Stimulated activated CD4-positive, alpha-beta T cell treated with anti-CD3 and anti-CD28 coated beads, Interleukin-1b, Interleukin-23, amount 100 ng/mL, for 4 hours (primary cell): ENCODE data around the gene ZMYND19.
"Not testable (repeated sequence)": the region's sequence is repeated elsewhere in the genome, so short reads cannot be mapped to it uniquely, and the experiment has no call there.

Experiments
- DNase-seq, 2 donors: peaks; one replicate each; pipeline ENCODE4 v3.0.0-alpha.2; 2020; ENCODE audit warnings: low read depth in 2 of 2

The ZMYND19 gene

DNA sequence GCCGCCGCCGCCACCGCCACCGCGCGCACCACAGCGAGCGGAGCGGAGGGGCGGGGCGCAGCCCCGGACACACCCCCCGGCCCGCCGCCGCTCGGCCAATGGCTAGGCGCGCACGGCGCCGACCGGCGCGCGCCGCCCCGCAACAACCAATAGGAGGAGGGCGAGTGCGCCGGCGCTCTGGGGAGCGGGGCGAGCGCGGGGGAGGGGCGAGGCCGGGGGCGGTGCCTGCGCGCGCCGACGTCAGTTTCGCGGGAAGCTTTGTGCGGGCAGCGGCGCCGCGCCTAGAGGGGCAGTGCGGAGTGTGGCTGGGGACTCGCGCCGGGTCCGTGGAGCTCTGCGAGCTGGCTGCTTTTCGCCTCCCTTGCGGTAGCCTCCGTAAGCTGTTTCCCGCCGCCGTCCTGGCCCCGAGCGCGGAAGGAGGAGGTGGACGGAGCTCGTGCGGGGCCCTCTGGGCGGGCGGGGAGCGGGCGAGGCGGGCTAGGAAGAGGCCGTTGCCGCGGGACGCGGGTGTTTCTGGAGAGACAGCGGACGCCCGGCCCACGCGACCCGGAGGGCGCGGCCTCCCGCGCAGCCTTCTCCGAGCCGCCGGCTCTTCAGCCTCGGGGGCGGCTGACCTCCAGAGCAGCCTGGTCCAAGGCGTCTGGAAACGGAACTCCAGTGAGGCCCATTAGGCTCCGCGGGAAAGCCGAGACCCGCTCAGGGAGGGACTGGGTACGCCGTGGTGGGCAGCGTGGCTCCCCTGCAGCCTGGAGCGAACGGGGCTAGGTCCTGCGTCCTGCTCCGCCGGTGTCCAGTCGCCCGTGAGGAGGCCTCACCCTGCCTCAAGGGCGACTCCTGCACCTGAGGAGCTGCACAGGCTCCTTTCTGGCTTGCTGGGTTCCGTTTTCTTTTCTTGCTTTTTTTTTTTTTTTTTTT, at the start of gene ZMYND19:
Gene ZMYND19 (minus strand): TSS at position 44 of the 915 bp plus-strand sequence. CDS start 249 bp downstream, outside the sequence.
- DNase-seq: peak; percentile 89 to 90

DNA sequence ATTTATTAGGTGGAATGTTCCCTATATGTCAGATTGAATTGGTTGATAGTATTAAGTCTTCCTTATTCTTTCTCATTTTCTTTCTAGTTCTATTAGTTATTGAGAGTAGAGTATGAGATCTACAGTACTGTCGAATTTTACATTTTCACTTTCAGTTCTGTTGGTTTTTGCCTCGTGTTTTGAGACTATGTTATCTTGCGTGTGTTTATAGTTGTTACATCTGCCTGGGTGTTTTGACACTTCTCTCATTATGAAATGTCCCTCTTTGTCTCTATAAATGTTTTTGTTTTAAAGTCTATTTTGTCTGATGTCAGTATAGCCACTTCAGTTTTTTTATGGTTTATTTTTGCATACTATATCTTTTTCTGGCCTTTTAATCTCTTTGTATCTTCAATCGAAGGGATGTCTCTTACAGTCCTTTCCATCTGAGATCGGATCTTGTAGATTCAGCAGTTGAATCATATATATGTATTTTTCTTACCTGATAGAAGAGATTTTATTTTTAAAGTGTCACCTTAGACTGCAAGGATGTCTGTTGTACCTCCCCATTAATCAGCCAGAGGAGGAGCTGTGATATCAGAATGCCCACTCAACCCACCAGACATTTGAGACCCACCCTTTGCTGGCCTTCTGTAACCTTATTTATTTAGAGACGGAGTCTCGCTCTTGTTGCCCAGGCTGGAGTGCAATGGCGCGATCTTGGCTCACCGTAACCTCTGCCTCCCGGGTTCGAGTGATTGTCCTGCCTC, 49.2 kb upstream of the ZMYND19 start:
- no peak for DNase-seq

DNA sequence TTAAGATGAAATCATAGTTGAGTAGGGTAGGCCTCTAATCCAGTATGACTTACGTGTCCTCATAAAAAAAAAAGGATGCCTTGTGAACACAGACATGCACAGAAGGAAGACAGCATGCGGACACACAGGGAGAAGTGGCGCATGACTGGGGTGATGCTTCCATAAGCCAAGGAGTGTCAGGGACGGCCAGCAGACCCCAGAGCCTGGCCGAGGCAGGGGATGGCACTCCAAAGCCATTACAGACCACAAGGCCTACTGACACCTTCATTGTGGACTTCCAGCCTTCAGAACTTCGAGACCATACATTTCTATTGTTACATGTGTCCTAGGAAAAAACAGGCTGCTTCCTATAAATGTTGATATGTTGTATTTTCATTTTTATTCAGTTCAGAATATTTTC, 48.4 kb upstream of the ZMYND19 start:
- no peak for DNase-seq

DNA sequence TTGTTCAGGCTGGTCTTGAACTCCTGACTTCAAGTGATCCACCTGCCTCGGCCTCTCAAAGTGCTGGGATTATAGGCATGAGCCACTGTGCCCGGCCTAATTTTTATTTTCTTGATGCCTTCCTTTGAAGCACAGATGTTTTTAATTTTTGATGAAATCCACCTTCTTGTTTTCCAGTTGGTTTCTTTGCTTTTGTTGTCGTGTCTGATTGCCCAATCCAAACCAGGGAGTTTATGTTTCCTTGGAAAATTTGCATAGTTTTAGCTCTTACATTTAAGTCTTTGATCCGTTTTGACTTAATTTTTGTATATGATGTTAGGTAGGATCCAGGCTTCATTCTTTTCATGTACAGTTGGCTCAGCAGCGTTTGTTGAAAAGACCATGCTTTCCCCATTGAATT, 43.7 kb upstream of the ZMYND19 start:
- no peak for DNase-seq

DNA sequence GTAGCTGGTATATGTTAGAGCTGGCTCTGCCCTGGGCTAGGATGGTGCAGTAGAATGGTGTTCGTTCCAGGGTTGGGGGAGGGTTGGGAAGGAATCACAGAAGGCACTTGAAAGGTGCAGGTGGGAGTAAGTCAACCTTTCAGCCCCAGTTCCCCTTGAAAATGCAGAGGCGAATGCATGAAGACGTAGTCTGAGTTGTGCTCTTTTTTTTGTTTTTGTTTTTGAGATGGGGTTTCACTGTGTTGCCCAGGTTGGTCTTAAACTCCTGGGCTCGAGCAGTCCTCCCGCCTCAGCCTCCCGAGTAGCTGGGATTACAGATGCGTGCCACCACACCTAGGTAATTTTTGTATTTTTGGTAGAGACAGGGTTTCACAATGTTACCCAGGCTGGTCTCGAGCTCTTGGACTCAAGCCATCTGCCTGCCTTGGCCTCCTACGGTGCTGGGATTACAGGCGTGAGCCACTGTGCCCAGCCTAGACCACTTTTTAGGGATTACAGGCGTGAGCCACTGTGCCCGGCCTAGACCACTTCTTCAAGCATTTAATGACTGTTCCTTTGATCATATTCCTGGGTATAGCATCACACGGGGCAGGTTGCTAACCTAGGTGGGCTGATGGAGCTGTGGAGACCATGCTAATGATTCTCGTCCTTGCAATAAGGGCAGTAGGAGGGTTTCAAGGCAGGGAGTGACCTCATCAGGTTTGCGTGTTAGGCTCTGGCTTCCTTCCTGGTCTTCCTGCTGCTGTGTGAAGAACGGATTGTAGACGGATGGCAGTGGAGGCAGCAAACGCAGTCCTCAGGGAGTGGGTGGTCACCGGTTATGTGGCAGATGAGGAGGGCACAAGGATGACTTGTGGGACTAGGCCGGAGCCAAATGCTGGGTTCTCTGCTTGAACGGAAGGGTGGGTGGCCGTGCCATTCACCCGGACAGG, 42.2 kb upstream of the ZMYND19 start:
- no peak for DNase-seq

DNA sequence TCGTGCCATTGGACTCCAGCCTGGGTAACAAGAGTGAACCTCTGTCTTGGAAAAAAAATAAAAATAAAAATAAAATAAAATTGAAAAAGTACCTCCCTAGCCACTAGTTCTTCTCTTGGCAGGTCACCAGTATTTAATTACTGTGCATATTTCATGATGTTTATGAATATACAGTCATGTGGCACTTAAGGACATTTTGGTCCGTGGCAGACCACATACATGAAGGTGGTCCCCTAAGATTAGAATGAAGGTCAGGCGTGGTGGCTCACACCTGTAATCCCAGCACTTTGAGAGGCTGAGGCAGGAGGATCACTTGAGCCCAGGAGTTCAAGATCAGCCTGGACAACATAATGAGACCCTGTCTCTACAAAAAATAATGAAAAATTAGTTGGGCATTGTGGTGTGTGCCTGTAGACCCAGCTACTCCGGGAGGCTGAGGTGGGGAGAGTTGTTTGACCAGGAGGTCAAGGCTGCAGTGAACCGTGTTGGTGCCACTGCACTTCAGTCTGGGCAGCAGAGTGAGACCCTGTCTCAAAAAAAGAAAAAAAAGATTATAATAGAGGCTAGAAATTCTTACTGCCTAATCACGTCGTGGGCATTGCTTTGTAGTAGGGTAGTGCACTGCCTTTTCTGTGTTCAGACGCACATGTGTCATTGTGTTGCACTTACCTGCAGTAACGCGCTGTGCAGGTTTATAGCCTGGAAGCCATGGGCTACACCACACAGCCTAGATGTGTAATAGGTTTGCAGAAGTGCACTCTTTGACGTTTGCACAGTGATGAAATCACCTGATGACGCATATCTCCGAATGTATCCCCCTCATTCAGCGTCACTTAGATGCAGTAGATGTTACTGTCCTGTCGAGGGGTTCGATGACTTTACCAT, 41.3 kb upstream of the ZMYND19 start:
- DNase-seq: no peak

DNA sequence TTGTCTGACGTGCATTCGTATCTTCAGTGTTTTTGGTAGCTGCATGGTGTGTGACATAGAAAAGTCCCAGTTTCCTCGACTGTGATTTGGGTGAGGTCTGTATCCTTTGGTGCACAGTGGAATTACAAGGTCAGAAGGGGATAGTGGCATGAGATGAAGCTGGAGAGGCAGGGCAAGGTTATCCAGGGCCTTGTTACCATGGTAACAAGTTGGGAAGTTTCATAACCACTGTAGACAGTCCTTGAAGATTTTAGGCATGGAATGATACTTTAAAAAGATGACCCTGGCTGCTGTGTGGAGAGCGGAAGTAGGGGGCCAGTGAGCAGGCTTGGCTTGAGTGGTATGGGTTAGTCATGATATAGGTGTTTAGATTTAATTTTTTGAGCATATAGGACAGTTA, 40.4 kb upstream of the ZMYND19 start:
- DNase-seq: no peak

DNA sequence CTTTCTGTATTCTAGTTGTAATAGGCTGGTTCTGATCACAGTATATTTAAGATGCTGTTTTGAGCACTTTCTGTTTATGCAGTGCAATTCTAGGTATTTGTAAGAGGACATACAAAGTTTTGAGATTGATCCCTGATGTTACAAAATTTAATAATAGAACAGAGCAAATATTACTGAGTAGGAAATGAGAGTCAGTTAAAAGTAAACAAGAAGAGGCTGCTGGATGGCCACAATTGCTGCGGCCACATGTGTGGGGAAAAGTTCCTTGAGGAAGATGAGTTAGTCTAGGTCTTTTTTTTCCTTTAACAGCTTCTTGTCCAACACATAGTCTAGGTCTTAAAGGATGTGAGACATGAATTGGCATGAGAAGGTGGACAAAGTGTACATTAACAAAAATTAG, 39.8 kb upstream of the ZMYND19 start:
- DNase-seq: no peak

DNA sequence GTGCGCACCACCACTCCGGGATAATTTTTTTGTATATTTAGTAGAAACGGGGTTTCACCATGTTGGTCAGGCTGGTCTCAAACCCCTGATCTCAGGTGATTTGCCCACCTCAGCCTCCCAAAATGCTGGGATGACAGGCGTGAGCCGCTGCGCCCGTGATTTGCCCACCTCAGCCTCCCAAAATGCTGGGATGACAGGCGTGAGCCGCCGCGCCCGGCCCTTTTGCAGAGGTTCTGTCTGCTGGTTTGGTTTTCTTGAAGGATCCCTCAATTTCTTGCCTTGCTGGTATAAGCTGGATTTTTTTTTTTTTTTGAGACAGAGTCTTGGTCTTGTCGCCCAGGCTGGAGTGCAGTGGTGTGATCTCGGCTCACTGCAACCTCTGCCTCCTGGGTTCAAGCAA, 37.1 kb upstream of the ZMYND19 start:
- not testable (repeated sequence) for DNase-seq

DNA sequence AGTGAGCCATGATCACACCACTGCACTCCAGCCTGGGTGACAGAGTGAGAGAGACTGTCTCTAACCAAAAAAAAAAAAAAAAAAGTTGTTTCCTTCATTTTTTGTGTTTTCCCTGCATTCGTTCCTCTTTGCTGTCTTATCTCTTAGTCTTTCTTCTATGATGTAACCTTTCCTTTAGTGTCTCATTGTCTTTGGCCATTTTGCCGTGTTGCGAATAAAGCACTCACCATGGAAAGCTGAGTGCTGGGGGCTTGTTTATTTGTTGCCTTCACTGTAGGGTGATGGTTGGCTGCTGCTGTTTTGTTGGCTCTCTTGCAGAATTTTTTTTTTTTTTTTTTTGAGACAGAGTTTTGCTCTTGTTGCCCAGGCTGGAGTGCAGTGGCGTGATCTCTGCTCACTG, 36.2 kb upstream of the ZMYND19 start:
- DNase-seq: no peak

DNA sequence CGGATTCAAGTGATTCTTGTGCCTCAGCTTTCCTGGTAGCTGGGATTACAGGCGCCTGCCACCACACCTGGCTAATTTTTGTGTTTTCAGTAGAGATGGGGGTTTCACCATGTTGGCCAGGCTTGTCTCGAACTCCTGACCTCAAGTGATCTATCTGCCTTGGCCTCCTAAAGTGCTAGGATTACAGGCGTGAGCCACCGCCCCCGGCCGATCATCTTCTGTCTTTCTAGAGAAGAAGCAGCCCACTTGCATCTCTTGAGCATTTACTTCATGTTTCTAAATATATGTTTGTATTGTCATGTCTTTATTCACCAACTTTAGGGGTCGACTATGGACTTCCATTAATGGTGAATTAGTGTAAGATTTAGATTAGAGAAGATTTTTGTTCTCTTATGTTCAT, 31.9 kb upstream of the ZMYND19 start:
- DNase-seq: not testable (repeated sequence)

DNA sequence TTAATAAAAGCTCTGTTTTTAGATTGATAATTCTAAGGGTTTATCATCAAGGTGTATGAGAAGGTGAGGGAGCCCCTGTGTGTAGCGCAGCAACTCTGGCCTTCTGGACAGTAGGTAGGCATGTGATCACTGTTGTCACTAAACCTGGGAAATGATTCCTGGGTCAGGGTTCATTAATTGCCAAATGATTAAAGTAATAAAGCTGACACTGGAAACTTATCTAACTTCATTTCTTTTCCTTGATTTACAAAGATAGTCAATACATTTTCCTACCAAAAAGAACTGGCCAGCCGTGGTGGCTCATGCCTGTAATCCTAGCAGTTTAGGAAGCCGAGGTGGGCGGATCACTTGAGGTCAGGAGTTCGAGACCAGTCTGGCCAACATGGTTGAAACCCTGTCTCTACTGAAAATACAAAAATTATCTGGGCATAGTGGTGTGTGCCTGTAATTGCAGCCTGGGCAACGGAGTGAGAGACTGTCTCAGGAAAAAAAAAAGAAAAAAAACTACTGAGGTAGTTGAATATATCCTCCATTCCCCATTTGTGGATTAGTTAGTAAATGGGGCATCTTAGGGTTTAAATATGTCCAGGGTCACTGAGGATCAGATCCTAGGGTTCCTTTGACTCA, 30.9 kb upstream of the ZMYND19 start:
- DNase-seq: no peak

DNA sequence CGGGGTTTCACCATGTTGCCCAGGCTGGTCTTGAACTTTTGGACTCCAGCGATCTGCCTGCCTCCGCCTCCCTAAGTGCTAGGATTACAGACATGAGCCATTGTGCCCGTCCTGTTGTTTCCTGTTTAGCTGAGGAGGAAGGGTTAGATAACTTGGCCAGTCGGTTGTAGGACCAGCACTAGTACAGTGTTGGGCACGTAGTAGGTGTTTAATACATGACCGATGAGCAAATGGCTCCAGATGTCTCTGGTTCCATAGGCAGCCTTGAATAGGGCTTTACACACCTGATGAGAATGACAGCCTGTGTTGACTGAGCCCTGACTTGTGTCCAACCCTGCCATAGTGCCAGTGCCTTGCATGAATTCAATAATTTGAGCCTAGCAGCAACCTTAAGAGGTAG, 30.3 kb upstream of the ZMYND19 start:
- DNase-seq: no peak

DNA sequence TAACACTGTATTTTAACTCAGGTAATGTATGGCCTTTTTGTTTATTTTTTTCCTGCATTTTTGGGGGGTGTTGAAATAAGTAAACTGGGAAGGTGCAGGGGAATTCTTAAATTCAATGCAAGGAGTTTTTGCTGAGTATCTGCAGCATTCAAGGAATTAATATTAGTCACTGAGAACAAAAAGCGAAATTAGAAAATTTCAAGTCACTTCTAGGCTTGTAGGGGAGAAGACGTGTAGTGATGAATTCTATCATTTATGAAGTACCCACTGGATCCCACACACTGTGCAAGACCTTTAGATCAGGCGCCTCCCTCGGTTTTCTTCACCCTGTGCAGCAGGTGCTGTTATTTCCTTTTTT, 29.7 kb upstream of the ZMYND19 start:
- no peak for DNase-seq

DNA sequence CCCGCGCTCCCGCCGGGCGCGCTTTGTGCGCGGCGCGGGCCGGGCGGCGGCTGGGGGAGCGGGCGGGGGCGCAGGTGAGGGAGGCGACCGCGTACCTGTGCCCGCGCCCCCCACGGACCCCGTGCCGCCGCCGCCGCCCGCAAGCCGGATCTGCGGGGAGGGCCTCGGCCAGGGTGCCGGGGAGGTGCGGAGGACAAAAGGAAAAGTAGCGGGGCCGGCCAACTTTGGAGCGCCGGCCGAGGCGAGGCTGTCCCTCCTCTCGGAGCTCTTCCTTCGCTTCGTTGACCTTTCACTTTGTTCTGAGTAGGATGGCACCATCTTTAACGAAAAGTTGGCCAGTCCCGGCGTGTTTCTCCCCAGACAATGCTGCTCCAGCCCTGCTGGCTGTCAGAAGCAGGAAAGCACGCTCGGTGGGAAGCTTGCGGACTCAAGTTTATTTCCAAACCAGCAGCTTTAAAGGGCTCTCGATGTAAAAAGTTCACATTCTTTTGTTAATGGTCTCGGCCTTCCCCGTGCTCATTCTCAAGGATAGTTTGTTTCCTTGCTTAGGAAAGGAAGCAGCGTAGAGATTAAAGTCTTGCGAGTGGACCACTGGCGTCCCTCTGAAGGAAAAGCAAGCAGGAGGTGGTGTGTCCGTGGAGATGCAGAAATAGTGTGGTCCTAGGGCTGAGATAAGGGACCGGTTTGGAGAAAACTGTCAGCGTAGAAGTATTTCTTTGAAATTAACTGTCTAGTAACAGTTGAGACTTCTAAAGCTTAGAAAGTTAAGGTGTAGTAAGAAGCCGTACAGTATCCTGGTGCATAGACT, 29.1 kb upstream of the ZMYND19 start:
- DNase-seq: no peak

DNA sequence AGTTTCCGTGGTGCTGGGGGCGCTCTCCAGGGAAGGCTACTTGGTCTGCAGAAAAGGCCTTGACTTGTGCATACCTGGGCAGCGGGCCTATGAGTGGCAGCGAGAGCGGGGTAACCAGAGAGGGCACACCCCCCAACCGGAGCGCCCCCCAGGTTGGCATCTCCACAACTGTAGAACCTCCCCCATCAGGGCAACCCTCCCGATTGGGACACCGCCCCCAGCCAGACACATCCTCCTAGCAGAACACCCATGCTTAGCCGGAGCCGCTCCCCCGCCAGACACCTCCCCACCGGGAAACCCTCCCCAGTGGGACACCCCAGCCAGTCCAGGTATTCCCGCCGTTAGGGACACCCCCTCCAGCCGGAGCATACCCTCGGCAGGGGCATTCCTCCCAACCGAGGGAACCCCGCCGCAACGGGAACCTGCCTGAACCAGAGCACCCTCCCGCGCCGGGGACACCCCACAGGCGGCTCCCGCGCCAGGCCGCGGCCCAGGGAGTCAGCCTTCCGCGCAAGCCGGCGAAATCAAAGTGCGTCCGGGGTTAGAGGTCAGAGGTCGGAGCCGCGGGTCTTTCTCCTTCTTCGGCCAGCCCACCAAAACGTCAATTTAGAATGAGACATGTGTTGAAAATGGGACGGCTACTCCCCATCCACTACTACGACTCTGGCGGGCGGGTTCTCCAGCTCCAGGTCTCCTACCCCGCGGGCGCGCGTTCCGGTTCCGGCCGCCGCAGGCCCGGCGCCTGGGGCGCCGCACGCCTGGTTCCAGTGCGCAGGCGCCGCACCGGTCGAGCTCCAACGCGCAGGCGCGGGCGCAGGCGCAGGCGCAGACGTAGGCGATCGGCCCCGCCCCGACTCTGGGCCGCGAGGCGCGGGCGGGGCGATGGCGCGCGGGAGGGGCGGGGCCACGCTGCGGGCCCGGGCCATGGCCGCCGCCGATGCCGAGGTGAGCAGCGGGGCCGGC, 28.1 kb upstream of the ZMYND19 start, which contains the start of gene EHMT1:
Gene EHMT1 (plus strand): TSS at position 901 of the 963 bp plus-strand sequence. CDS start 24 bp downstream, at position 925.
- DNase-seq: peak; percentile 86 to 90

DNA sequence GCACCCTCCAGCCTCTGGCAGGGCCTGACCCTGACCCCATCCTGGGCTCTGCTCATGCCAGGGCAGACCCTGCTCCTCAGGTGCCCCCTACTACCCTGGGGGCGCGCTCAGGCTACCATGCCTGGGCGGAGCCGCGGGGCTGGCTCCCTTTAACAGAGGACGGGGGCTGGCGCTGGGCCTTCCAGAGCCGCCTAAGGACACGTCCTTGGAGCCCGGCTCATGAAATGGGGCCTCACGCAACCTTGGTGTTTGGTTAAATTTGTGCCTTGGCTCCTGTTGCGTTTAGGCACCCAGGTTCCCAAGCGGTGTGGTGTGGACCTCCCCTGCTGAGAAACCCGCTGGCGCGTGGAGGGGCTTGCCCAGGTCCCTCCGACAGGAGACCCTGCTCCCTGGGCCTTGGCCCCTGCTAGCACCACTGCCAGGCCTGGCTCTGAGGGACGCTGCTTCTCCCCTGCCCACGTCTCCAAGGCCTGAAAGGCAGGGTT, 25.1 kb upstream of the ZMYND19 start:
- DNase-seq: no peak
